Naive thymus-derived CD8-positive, alpha-beta T cell (primary cell): ENCODE data around the gene GPR107. TPM values are rescaled to one million over a fixed set of nuclear protein-coding genes. Genes with fewer than 3 reads are reported as not detected.

Experiments
- ATAC-seq, 2 donors: fragments of 150-1000 bp; cut with Tn5 transposase in 1 of 2; sonication (Bioruptor Pico), chemical (Tn5 transposase) in 1 of 2; 1 replicate in 1 of 2; 2 replicates in 1 of 2; pipeline ENCODE4 v1.10.0; 2021; ENCODE audit warnings: mild to moderate bottlenecking in 2 of 2, moderate library complexity in 2 of 2
- POLR2A ChIA-PET: fragments of 350-600 bp; sonication (Branson Sonifier 250); formaldehyde crosslinking; loops from one replicate; lab custom pipeline; 2021; ENCODE audit warnings: antibody characterized with exemption; lab: Charles Lee
- DNase-seq, 10 donors: peaks; one replicate each; pipeline versions ENCODE4 v3.0.0 to v3.0.0-alpha.2; 2020 to 2022
- H3K27ac Mint-ChIP-seq, 10 donors: one replicate each; pipeline ENCODE4 v1.8.0; 2020 to 2022; ENCODE audit warnings: mild to moderate bottlenecking in 10 of 10, mixed read lengths in 10 of 10, moderate library complexity in 4 of 10, inconsistent platforms in 1 of 10
- H3K27me3 Mint-ChIP-seq, 5 donors: one replicate each; pipeline ENCODE4 v1.8.0; 2021 to 2022; ENCODE audit warnings: mixed read lengths in 5 of 5
- H3K36me3 Mint-ChIP-seq, 3 donors: one replicate each; pipeline ENCODE4 v1.8.0; 2020 to 2022; ENCODE audit warnings: mixed read lengths in 3 of 3, mild to moderate bottlenecking in 2 of 3, inconsistent platforms in 1 of 3
- H3K4me1 Mint-ChIP-seq, 4 donors: one replicate each; pipeline ENCODE4 v1.8.0; 2021 to 2022; ENCODE audit warnings: mixed read lengths in 4 of 4
- H3K4me3 Mint-ChIP-seq, 10 donors: one replicate each; pipeline ENCODE4 v1.8.0; 2020 to 2022; ENCODE audit warnings: mild to moderate bottlenecking in 10 of 10, mixed read lengths in 10 of 10, moderate library complexity in 6 of 10, inconsistent platforms in 1 of 10
- H3K9me3 Mint-ChIP-seq, 9 donors: one replicate each; pipeline ENCODE4 v1.8.0; 2020 to 2022; ENCODE audit warnings: mixed read lengths in 9 of 9, mild to moderate bottlenecking in 3 of 9, inconsistent platforms in 1 of 9, moderate library complexity in 1 of 9
- polyA plus RNA-seq, 3 donors: library from polyadenylated mRNA; unstranded; fragments of 300-500 nt; fragmentation: Illumina TruSeq; gene quantifications; one replicate each; pipeline ENCODE4 v1.2.3, GENCODE V29; 2021
- total RNA-seq, 8 experiments: library from RNA in 2 of 8; stranded (reverse) in 2 of 8; gene quantifications; one replicate each; pipeline ENCODE4 v1.2.3 and lab custom pipeline; 2021 to 2026

Gene GPR107
- total and polyA plus RNA-seq, 5 experiments from 2014 or later, result 1.4 to 25.3 (median 3.2) TPM

DNA sequence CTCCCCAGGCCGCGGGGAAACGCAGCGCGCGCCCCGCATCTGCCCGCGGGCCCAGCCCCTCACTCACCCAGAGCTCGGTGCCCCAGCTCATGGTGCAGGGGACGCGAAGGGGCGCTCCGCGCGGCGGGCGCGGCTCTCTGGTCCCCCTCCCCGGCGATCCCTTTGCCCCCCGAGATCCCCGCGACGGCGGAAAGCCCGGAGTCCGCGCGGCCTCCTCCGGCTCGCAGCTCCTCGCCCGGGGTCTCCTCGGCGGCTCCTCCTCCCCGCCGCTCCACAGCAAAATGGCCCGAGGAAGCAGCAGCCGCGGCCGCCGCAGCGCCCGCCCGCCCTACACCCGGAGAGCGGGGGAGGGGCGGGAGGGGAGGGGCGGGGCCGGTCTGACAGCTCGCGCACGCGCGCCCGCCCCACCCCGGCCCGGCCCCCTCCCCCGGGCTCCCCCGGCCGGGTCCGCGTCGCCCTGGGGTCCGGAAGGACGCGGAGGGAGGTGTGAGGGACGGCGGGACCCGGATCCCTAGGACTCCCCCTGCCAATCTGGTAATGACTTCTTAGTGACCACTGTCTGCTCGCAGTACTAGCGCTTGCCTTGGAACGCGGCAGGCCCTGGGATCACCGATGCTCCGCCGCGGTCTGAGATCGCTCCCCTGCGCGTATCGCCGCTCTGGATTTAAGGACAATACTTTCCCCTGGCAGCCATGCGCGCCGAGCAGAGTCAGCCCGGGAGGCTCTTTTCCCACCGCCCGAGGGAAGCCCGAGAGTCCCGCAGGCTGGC lies 10.6 kb upstream of the GPR107 start, which contains the start of gene FNBP1:
TSS of gene FNBP1 (minus strand) at position 305 of the 769 bp plus-strand sequence. CDS start at position 91, 214 bp downstream.
- ATAC-seq, result peak; percentile 67 to 73
- peak within 1 kb of the TSS; percentile 97 to 100 (median 99) for H3K4me3 Mint-ChIP-seq
- H3K9me3 Mint-ChIP-seq, result no peaks in the 10 kb centered on the region

DNA sequence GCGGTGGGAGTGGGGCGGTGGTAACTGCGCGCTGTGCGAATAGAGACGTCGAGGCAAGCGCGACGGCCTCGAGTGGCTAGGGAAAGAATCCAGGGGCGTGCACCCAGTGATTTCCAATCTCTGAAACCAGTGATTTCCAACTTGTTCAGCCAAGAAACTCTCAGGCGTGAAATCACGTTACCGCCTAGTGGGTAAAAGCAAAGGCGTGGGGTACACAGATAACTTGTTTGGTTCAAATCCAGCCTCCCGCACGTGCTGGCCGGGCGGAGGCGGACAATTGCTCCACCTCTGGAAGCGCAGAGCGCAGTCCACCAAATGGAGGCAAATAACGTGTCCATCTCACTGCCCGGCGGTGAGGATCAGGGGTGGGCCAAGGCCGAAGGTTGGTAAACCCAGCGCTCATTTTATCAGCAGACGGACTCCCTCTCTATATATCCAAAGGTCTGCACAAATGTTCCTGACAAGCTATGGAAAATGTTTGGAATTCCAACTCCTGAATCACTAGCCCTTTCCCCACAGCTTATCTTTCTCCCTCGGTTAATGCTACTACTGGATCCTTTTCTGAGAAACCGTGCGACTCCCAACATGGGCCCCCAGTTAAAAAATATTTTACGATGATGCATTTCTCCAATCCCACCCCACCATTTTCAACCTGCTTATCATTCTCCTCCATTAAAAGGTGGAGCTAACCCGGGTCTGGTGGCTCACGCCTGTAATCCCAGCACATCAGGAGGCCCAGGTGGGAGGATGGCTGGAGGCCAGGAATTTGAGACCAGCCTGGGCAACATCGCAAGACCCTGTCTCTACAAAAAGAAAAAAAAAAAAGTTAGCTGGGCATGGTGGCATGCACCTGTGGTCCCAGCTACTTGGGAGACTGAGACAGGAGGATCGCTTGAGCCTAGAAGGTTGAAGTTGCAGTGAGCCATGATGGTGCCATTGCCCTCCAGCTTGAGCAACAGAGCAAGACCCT lies 9.8 kb upstream of the GPR107 start:
- no peaks in the 10 kb centered on the region for H3K9me3 Mint-ChIP-seq
- H3K27ac Mint-ChIP-seq, result peak overlapping the region; percentile 85 to 98 (median 94)
- DNase-seq (no peak), ATAC-seq (no peak)
- H3K27me3 Mint-ChIP-seq, result no peaks in the 10 kb centered on the region
- H3K36me3 Mint-ChIP-seq, result peaks cover 0 to 7% (median 2%) of the 10 kb centered on the region in 3 donors
- peaks cover 28 to 58% (median 42%) of the 10 kb centered on the region in 4 donors for H3K4me1 Mint-ChIP-seq
- peak overlapping the region; percentile 90 to 99 (median 96) for H3K4me3 Mint-ChIP-seq
- POLR2A ChIA-PET, result interaction anchor here (0.5 to 11.3 kb wide), 14 partner anchors 10 to 1706 kb away, joined by 3 to 225 read pairs (median 4); partner anchors contain the start of gene GPR107

More for the DNA sequence above, 10.6 kb upstream of the GPR107 start, which contains the start of gene FNBP1:
- Mint-ChIP-seq H3K36me3 (peaks cover 0 to 7% (median 2%) of the 10 kb centered on the region in 3 donors), H3K27ac (peak within 1 kb of the TSS; percentile 95 to 99 (median 98)), H3K4me1 (peaks cover 32 to 64% (median 49%) of the 10 kb centered on the region in 4 donors), H3K27me3 (no peaks in the 10 kb centered on the region)
- DNase-seq, result peak; percentile 67 to 89 (median 80)
- POLR2A ChIA-PET, result interaction anchor here (0.5 to 11.3 kb wide), 18 partner anchors 11 to 1885 kb away, joined by 3 to 225 read pairs (median 4); partner anchors contain the start of gene GPR107

GRCh38 chr9:130045725-130046450 lies 7.8 kb upstream of the GPR107 start:
- ATAC-seq (no peak), DNase-seq (no peak)
- peak overlapping the region; percentile 67 to 96 (median 92) for H3K27ac Mint-ChIP-seq
- H3K27me3 Mint-ChIP-seq, result no peaks in the 10 kb centered on the region
- POLR2A ChIA-PET, result interaction anchor here (0.7 to 11.3 kb wide), 5 partner anchors 8 to 181 kb away, joined by 3 to 225 read pairs (median 6); partner anchors contain the start of gene GPR107
- H3K4me3 Mint-ChIP-seq, result peak overlapping the region in 9 of 10 donors; percentile 51 to 99 (median 80)
- no peaks in the 10 kb centered on the region for H3K9me3 Mint-ChIP-seq
- peaks cover 24 to 52% (median 34%) of the 10 kb centered on the region in 4 donors for H3K4me1 Mint-ChIP-seq
- H3K36me3 Mint-ChIP-seq, result peaks cover 0 to 7% (median 2%) of the 10 kb centered on the region in 3 donors

- POLR2A ChIA-PET, result interaction anchor here (0.9 kb wide), 1 partner anchor 87 kb away, joined by 3 read pairs; no protein-coding TSS in a partner anchor
Observed at GRCh38 chr9:130049431-130050210, 4.1 kb upstream of the GPR107 start.

GRCh38 chr9:130050462-130050861 lies 3.2 kb upstream of the GPR107 start:
- Mint-ChIP-seq H3K27me3 (no peaks in the 10 kb centered on the region), H3K36me3 (no peaks in the 10 kb centered on the region), H3K27ac (peak overlapping the region in 8 of 10 donors; percentile 27 to 79 (median 64)), H3K4me3 (peak overlapping the region in 1 of 10 donors; percentile 24), H3K9me3 (no peaks in the 10 kb centered on the region), H3K4me1 (peaks cover 9 to 51% (median 29%) of the 10 kb centered on the region in 4 donors)
- DNase-seq (no peak), ATAC-seq (no peak)
- POLR2A ChIA-PET, result interaction anchor here (0.6 to 0.7 kb wide), 2 partner anchors 119 to 1629 kb away, joined by 4 read pairs; no protein-coding TSS in a partner anchor

More at GRCh38 chr9:130049431-130050210, 4.1 kb upstream of the GPR107 start:
- Mint-ChIP-seq H3K4me3 (no peak overlapping the region), H3K27me3 (no peaks in the 10 kb centered on the region), H3K9me3 (no peaks in the 10 kb centered on the region), H3K27ac (peak overlapping the region in 8 of 10 donors; percentile 21 to 82 (median 70)), H3K4me1 (peaks cover 14 to 55% (median 33%) of the 10 kb centered on the region in 4 donors), H3K36me3 (no peaks in the 10 kb centered on the region)
- ATAC-seq (no peak), DNase-seq (no peak)

GRCh38 chr9:130051855-130052254 lies 1.9 kb upstream of the GPR107 start:
- no peaks in the 10 kb centered on the region for H3K36me3 Mint-ChIP-seq
- H3K9me3 Mint-ChIP-seq, result no peaks in the 10 kb centered on the region
- no peaks in the 10 kb centered on the region for H3K27me3 Mint-ChIP-seq
- H3K4me1 Mint-ChIP-seq, result peaks cover 5 to 46% (median 28%) of the 10 kb centered on the region in 4 donors
- ATAC-seq (no peak), DNase-seq (no peak)
- H3K27ac Mint-ChIP-seq, result peak overlapping the region in 9 of 10 donors; percentile 6 to 95 (median 49)
- H3K4me3 Mint-ChIP-seq, result peak overlapping the region; percentile 6 to 93 (median 62)
- POLR2A ChIA-PET, result interaction anchor here (0.6 to 3.6 kb wide), 3 partner anchors 13 to 226 kb away, joined by 3 to 23 read pairs (median 5); no protein-coding TSS in a partner anchor

DNA sequence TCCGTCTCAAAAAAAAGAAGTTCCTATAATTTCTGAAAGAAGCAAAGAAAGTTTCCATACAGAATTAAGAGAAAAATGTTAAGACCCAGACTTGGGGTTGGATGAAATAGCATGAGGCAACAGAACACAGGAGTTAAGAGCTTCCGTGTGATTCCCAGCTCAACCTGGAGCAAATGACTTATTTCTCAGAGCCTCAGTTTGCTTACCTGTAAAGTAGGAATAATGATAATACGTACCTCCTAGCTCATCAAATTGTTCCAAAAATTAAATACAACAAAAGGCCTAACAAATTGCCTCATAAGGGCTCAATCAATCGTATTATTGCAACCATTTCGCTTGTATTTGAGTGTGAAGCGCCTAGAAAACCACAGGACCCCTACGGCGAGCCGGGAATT lies 600 bp upstream of the GPR107 start:
- peak overlapping the region; percentile 86 to 96 (median 94) for H3K27ac Mint-ChIP-seq
- H3K4me1 Mint-ChIP-seq, result peaks cover 5 to 50% (median 31%) of the 10 kb centered on the region in 4 donors
- POLR2A ChIA-PET, result interaction anchor here (0.5 to 3.6 kb wide), 14 partner anchors 11 to 219 kb away, joined by 3 to 65 read pairs (median 4); partner anchors contain the start of genes C9orf78, FNBP1 and USP20
- ATAC-seq, result no peak
- DNase-seq, result no peak
- no peaks in the 10 kb centered on the region for H3K9me3 Mint-ChIP-seq
- peaks cover 0 to 2% (median 0%) of the 10 kb centered on the region in 3 donors for H3K36me3 Mint-ChIP-seq
- H3K4me3 Mint-ChIP-seq, result peak overlapping the region; percentile 89 to 95 (median 92)
- no peaks in the 10 kb centered on the region for H3K27me3 Mint-ChIP-seq

GRCh38 chr9:130054325-130054786 lies 650 bp downstream of the GPR107 start:
- Mint-ChIP-seq H3K4me1 (peaks cover 8 to 56% (median 37%) of the 10 kb centered on the region in 4 donors), H3K36me3 (peaks cover 0 to 13% (median 4%) of the 10 kb centered on the region in 3 donors), H3K27me3 (no peaks in the 10 kb centered on the region), H3K9me3 (no peaks in the 10 kb centered on the region), H3K27ac (peak overlapping the region; percentile 91 to 96 (median 94)), H3K4me3 (peak overlapping the region; percentile 89 to 95 (median 92))
- POLR2A ChIA-PET, result interaction anchor here (0.9 to 3.6 kb wide), 8 partner anchors 12 to 220 kb away, joined by 4 to 65 read pairs (median 8); partner anchors contain the start of genes C9orf78, FNBP1 and USP20
- ATAC-seq, result no peak
- DNase-seq, result no peak

GRCh38 chr9:130054820-130055219 lies 1.1 kb downstream of the GPR107 start:
- ATAC-seq, result no peak
- POLR2A ChIA-PET, result interaction anchor here (2.2 to 2.3 kb wide), 2 partner anchors 12 to 166 kb away, joined by 15 to 65 read pairs; partner anchors contain the start of gene FNBP1
- Mint-ChIP-seq H3K4me3 (peak overlapping the region; percentile 89 to 95 (median 92)), H3K27ac (peak overlapping the region in 9 of 10 donors; percentile 84 to 96 (median 94)), H3K36me3 (peaks cover 0 to 18% (median 4%) of the 10 kb centered on the region in 3 donors), H3K27me3 (no peaks in the 10 kb centered on the region), H3K4me1 (peaks cover 8 to 55% (median 35%) of the 10 kb centered on the region in 4 donors), H3K9me3 (no peaks in the 10 kb centered on the region)
- DNase-seq, result no peak

GRCh38 chr9:130058154-130058553 lies 4.4 kb downstream of the GPR107 start:
- H3K27me3 Mint-ChIP-seq, result no peaks in the 10 kb centered on the region
- peaks cover 0 to 31% (median 4%) of the 10 kb centered on the region in 3 donors for H3K36me3 Mint-ChIP-seq
- no peak overlapping the region for H3K4me3 Mint-ChIP-seq
- H3K27ac Mint-ChIP-seq, result no peak overlapping the region
- DNase-seq (peak in 1 of 10 donors; percentile 10), ATAC-seq (no peak)
- H3K9me3 Mint-ChIP-seq, result no peaks in the 10 kb centered on the region
- H3K4me1 Mint-ChIP-seq, result peaks cover 13 to 50% (median 40%) of the 10 kb centered on the region in 4 donors
- POLR2A ChIA-PET, result no interaction called here
